ENCODE measurements around the gene PRPH2.

Gene PRPH2

DNA sequence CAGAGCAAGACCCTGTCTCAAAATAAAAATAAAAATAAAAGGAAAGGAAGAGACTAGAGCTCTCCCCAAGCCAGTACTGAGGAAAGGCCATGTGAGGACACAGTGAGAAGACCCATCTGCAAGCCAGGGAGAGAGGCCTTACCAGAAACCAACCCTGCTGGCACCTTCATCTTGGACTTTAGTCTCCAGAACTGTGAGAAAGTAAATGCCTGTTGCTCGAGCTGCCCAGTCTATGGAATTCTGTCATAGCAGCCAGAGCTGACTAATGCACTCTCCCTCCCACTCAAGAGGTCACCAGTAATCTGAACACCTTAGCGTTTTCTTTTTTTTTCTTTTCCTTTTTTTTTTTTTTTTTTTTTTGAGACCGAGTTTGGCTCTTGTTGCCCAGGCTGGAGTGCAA lies 7.3 kb upstream of the PRPH2 start:
- H3K79me2 ChIP-seq (ENCODE audit: insufficient read depth, low read length): no peaks in the 10 kb centered on the region
- no peak overlapping the region for H3K4me2 ChIP-seq (ENCODE audit: low read depth, low read length, poor library complexity, severe bottlenecking)
- no peak overlapping the region for H3K27ac ChIP-seq (ENCODE audit: low read depth, low read length)
- peaks cover 6% of the 10 kb centered on the region for H3F3A ChIP-seq (ENCODE audit: insufficient read depth)
- H3K9me3 ChIP-seq (ENCODE audit: insufficient read depth, low read length): no peaks in the 10 kb centered on the region
- no peaks in the 10 kb centered on the region for H4K20me1 ChIP-seq (ENCODE audit: low read depth, low read length)
- no peak for TF ChIP-seq EZH2phosphoT487 (conservative IDR thresholded peaks at IDR 0.05; ENCODE audit: low read length)
- TF ChIP-seq, protein P1, sequence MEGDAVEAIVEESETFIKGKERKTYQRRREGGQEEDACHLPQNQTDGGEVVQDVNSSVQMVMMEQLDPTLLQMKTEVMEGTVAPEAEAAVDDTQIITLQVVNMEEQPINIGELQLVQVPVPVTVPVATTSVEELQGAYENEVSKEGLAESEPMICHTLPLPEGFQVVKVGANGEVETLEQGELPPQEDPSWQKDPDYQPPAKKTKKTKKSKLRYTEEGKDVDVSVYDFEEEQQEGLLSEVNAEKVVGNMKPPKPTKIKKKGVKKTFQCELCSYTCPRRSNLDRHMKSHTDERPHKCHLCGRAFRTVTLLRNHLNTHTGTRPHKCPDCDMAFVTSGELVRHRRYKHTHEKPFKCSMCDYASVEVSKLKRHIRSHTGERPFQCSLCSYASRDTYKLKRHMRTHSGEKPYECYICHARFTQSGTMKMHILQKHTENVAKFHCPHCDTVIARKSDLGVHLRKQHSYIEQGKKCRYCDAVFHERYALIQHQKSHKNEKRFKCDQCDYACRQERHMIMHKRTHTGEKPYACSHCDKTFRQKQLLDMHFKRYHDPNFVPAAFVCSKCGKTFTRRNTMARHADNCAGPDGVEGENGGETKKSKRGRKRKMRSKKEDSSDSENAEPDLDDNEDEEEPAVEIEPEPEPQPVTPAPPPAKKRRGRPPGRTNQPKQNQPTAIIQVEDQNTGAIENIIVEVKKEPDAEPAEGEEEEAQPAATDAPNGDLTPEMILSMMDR (IDR thresholded peaks at IDR 0.05; ENCODE audit: insufficient read depth, low read length, poor library complexity, severe bottlenecking): no peak
- no peaks in the 10 kb centered on the region for H3K9me2 ChIP-seq (replicated peaks; ENCODE audit: insufficient read depth, low read length)
- H3K27me3 ChIP-seq (ENCODE audit: low read length): no peaks in the 10 kb centered on the region
- no peak overlapping the region for H3K9ac ChIP-seq (ENCODE audit: low read length)
- H3K4me3 ChIP-seq (ENCODE audit: insufficient read depth, low read length, poor library complexity, severe bottlenecking): no peak overlapping the region
- no peaks in the 10 kb centered on the region for H3K36me3 ChIP-seq (ENCODE audit: low read length)
- no peak overlapping the region for H2AFZ ChIP-seq (ENCODE audit: low read depth, low read length, severe bottlenecking)

DNA sequence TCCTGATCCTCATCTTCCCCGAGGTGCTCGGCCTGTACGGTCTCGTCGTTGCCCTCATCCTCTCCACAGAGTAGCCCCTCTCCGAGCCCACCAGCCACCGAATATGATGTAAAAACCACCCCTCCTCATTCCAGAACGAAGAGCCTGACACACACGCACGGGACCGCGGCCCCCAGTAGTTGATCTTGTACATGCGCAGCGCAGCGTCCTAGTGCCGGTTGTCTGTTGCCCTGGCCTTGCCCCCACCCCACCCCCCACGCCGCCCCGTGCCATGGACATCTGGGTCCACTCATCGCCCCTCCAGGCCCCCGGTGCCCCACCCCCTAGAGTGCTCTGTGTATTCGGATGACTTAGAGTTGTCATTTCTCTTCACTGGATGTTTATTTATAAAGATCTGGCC lies 5.2 kb upstream of the PRPH2 start:
- no peak overlapping the region for H2AFZ ChIP-seq (ENCODE audit: low read depth, low read length, severe bottlenecking)
- H3K4me3 ChIP-seq (ENCODE audit: insufficient read depth, low read length, poor library complexity, severe bottlenecking): no peak overlapping the region
- H3K36me3 ChIP-seq (ENCODE audit: low read length): no peaks in the 10 kb centered on the region
- H3F3A ChIP-seq (ENCODE audit: insufficient read depth): peaks cover 6% of the 10 kb centered on the region
- no peak overlapping the region for H3K9ac ChIP-seq (ENCODE audit: low read length)
- no peak for TF ChIP-seq EZH2phosphoT487 (conservative IDR thresholded peaks at IDR 0.05; ENCODE audit: low read length)
- TF ChIP-seq, protein P1 (IDR thresholded peaks at IDR 0.05; ENCODE audit: insufficient read depth, low read length, poor library complexity, severe bottlenecking): no peak
- no peak overlapping the region for H3K27ac ChIP-seq (ENCODE audit: low read depth, low read length)
- no peaks in the 10 kb centered on the region for H3K9me2 ChIP-seq (replicated peaks; ENCODE audit: insufficient read depth, low read length)
- H3K4me2 ChIP-seq (ENCODE audit: low read depth, low read length, poor library complexity, severe bottlenecking): no peak overlapping the region
- H3K27me3 ChIP-seq (ENCODE audit: low read length): no peaks in the 10 kb centered on the region
- H4K20me1 ChIP-seq (ENCODE audit: low read depth, low read length): no peaks in the 10 kb centered on the region
- no peaks in the 10 kb centered on the region for H3K79me2 ChIP-seq (ENCODE audit: insufficient read depth, low read length)
- H3K9me3 ChIP-seq (ENCODE audit: insufficient read depth, low read length): no peaks in the 10 kb centered on the region

DNA sequence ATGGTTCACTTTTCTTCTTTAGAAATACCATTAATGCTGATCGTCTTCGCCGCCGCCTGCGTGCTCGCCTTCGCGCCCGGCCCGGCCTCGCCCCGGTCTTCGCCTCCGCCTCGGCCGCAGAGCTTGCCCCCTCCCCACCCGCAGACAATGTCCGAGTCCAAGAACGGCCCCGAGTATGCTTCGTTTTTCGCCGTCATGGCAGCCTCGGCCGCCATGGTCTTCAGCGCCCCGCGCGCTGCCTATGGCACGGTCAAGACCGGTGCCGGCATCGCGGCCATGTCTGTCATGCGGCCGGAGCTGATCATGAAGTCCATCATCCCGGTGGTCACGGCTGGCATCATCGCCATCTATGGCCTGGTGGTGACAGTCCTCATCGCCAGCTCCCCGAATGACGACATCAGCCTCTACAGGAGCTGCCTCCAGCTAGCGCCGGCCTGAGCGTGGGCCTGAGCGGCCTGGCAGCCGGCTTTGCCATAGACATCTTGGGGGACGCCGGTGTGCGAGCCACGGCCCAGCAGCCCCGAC lies 4.8 kb upstream of the PRPH2 start:
- no peak overlapping the region for H3K4me3 ChIP-seq (ENCODE audit: insufficient read depth, low read length, poor library complexity, severe bottlenecking)
- H3K79me2 ChIP-seq (ENCODE audit: insufficient read depth, low read length): no peaks in the 10 kb centered on the region
- no peaks in the 10 kb centered on the region for H3K9me2 ChIP-seq (replicated peaks; ENCODE audit: insufficient read depth, low read length)
- no peak overlapping the region for H3K27ac ChIP-seq (ENCODE audit: low read depth, low read length)
- no peaks in the 10 kb centered on the region for H3K36me3 ChIP-seq (ENCODE audit: low read length)
- H3K27me3 ChIP-seq (ENCODE audit: low read length): no peaks in the 10 kb centered on the region
- no peak overlapping the region for H3K9ac ChIP-seq (ENCODE audit: low read length)
- H3K9me3 ChIP-seq (ENCODE audit: insufficient read depth, low read length): no peaks in the 10 kb centered on the region
- H2AFZ ChIP-seq (ENCODE audit: low read depth, low read length, severe bottlenecking): peak overlapping the region; percentile 73
- TF ChIP-seq, protein P1 (IDR thresholded peaks at IDR 0.05; ENCODE audit: insufficient read depth, low read length, poor library complexity, severe bottlenecking): no peak
- TF ChIP-seq EZH2phosphoT487 (conservative IDR thresholded peaks at IDR 0.05; ENCODE audit: low read length): no peak
- H3F3A ChIP-seq (ENCODE audit: insufficient read depth): peaks cover 6% of the 10 kb centered on the region
- no peak overlapping the region for H3K4me2 ChIP-seq (ENCODE audit: low read depth, low read length, poor library complexity, severe bottlenecking)
- H4K20me1 ChIP-seq (ENCODE audit: low read depth, low read length): no peaks in the 10 kb centered on the region

Measured in SU-DHL-6 (cell line).